Fibroblast of the conjunctiva (primary cell): Measurements from ENCODE around the gene ITPK1.

Experiments used
- DNase-seq: peaks from one replicate; pipeline ENCODE4 v3.0.0-alpha.2; 2010; ENCODE audit warnings: low read depth

ITPK1 gene

DNA sequence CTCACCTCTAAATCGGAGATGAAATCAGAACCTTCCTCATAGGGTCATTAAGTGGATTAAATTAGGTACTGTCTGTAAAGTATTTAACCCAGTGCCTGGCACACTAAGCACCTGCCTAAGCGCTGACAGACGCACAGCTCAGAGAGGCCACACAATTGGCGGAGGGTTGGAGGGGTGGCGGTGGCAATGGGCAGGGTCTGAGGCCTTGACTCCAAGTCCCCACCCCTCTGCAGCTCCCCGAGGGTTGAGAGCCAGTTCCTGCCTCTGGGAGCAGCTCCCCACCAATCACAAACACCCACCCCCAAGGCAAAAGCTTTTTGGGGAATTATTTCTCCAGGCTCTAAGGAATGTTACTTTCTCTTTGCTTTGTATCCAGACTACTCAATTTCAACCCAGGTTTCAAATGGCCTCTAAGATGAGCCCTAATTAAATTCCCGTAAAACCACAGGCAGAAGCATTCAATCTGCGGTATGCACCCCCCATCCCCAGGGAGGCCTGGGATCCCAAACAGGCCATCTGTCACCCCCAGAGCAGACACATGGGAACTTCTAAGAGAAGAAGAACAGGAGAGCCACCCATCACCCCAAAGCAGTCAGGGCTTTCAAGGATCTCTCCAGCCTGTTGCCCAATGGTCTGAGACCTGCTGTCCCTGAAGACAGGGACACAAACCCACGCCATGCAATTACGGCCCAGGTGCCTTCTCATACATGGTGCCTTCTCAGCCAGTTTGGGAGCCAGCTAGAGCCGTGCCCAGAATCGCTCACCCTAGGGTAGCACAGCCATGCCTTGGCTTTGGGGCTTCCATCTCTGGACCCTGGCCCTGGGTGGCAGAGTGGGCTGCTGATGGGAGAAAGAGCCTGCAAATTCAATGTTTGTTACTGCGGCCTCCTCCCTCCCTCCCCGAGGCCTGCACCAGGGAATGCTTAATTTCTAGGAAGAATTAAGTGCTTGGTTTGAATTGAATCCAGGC, 126.7 kb downstream of the ITPK1 start:
- DNase-seq = no peak

DNA sequence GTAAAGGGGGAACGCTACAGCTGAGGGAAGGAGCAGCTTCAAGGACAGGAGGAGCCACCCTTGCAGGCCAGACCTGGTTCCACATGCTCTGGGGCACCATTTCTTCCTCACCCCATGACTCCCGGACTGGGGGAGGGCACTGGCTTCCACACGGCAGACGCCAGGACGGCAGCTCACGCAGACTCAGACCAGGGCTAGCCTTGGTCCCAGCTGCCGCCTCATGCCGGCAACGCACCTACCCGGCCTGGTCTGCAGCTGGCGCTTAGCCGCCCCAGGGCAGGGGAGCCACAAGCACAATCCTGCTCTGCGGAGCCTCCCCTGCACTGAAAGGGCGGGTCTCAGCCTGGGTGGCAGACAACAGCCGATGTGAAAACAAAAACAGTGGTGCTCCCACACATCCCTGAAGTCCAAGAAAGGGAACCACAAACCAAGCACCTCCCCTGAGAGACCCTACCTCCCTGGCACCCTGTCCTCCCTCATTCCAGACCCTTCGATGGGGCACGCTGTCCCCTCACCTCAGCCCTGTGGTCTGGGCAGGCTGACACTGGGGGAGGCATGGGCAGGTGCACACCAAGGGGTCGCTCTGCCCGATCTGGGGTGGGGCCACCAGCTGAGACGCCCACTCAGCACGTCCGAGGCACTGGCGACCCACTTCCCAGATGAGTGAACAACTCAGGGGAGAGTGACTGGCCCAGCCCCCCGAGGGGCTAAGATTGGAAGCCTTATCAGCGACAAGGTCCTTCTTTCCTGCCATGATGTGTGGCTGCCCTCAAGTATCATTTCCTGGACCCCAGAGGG, 127.8 kb downstream of the ITPK1 start:
- no peak for DNase-seq

DNA sequence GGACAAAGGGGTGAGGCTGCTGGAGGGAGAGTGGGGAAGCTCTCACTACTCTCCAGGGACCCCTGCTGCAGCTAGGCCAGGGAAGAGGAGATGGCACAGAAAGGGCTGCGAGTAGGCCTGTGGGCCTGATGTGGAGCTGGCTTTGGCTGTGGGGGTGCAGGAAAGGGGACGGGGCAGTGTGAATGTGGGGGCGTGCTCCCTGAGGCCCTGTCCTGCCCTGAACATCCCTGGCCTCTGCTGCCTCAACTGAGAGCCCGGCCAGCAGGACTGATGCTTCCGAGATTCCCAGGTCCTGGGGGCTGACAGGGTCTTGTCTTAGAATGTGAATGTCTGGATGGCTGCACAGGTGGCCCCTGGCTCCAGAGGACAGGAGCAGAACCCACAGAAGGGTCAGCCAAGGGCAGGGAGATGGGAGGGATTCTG, 128.6 kb downstream of the ITPK1 start:
- DNase-seq = no peak

DNA sequence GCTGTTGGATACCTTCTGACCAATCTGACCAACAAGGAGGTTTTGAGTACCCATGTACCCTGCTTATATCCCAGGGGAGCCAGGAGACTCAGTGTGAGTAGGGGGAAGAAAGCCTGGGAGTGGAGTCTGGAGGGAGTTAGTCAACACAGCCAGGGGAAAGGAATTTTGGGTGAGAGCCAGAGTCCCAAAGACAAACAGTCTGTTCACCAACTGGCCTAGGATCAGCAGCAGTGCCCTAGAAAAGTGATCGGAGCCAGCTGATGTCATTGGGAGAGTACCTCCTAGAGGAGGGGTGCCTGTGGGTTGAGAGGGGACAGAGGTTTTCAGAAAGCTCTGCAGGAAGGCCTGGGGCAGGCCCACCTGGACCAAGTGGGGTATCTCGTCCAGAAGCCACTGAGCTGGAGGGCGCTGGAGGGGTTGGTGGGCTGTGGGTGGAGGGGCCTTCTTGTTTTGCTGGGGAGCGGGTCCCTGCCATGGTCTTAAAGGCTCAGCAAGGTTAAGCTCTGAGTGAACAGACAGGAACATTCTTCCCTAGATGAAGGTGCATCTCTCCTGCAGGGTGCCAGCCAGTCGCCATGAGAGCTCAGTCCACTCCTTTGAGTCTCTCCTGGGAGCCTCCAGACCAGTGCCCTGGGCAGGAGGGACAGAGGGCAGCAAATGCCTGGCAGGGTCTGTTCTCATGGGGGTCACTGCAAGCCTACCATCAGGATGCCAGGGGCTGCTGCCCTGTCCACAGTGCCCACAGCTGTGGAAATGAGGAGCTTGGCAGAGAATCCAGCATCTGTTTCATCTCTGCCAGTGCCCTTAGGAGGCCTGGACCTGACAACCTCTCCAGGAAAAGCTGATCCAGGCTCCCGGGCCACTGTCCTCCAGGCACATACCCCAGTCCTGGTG, 129.2 kb downstream of the ITPK1 start:
- no peak for DNase-seq

DNA sequence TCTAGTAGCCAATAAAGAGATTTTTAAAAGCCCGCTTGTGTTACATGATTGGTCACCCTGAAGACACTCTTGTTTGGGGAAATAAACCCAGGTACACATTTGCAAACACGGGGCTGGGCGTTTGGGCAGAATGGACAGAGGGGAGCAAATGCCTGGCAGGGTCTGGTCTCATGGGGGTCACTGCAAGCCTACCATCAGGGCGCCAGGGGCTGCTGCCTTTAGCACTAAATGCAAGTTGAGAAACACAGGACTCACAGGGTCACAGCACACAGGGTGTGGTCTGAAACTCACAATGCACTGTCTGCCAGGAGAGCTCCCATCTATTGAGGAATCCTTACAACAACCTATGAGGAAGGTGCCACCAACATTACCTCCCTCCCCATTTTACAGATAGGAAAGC, 130.2 kb downstream of the ITPK1 start:
- no peak for DNase-seq

DNA sequence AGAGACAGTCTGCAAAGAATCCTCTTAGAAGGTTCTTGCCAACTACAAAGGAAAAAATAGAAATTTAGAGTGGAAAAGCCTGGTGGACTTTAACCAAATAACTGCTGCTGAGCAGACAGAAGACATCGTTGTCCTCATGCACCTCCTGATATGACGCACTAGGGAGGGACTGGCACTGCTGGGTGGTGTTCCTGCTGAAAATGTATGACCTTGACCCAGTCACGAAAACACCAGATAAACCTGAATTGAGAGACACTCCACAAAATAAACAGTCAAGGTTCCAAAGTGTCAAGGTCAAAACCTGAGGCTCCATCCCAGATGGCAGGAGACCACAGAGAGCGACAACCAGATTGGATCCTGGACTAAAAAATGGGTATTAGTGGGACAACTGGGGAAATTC, 130.8 kb downstream of the ITPK1 start:
- DNase-seq = no peak

DNA sequence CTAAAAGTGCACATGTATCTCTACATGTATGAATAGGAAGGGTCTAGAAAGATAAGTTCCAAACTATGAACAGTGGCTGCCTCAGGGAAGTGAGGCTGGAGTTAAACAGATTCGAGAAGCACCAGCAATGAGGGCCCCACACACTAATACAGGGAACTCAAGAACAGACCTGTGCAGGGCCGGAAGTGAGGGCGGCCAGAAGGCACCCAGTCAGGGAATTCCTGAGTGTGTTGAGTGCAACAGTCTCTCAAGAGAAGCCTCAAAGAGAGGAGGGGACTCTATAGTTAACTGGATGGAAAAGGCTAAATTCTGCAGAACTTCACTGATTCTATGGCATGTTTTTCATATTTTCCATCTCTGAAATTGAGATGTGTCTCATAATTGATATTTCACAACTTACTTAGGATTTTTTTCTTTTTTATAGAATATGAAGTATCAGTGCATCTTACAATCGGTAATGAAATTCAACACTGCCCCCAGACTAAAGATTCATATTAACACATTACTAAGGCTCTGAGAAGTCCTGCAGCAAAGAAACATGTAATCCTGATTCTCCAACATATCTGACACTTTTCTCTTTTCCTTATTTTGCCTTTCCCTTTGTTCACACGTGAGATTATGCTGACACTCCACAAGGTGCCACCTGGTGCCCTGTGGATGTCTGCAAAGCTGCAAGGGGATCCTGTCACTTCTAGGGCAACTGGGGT, 131.5 kb downstream of the ITPK1 start:
- no peak for DNase-seq

DNA sequence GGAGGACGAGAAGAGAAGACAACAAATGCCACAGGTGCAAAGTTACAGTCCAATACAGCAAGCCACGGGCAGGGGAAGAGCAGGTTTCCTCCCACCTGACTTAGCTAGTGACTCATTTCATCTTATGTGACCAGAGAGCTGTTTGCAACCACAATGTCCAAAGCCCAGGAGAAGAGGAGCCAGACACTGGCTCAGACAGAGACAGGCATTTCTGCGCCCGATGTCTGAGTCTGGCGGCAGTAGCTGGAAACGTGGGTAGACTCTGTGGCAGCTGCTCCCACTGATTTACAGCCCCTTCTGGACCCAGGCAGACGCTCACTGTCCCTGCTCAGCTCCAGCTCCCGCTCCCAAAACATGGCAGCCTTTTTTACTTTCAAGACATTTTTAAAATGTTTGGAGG, 132.8 kb downstream of the ITPK1 start:
- DNase-seq = no peak

DNA sequence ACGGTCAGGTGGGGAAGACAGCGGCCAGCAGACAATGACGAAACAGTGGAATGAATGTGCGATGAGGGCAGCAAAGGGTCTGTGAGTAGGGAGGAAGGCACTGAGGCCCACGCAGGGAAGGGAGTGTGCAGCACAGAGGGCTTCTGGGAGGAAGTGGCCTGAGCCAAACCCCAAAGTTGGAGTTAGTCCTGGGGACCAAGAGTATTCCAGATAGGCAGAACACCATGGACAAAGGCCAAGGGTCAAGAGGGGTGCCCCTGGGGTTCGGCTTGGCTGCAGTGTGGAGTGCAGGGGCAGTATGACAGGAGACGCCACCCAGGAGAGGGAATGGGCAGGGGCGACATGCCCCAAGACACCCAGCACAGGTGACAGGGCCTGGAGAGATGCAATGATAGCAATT, 134.0 kb downstream of the ITPK1 start:
- no peak for DNase-seq

DNA sequence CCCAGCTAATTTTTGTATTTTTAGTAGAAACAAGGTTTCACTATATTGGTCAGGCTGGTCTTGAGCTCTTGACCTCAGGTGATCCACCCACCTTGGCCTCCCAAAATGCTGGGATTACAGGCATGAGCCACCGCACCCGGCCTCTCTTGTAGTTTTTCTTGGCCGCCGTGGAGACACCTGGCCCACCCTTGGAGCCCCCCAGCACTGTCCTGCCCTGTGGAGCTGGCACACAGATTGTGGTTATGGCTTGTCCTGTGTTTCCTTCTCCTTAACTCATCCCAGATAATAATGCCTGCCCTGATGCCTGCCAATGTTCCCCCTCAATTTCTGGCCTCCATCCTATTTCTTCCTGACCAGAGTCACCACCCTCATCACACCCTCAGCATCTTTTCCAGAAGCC, 134.9 kb downstream of the ITPK1 start:
- no peak for DNase-seq

DNA sequence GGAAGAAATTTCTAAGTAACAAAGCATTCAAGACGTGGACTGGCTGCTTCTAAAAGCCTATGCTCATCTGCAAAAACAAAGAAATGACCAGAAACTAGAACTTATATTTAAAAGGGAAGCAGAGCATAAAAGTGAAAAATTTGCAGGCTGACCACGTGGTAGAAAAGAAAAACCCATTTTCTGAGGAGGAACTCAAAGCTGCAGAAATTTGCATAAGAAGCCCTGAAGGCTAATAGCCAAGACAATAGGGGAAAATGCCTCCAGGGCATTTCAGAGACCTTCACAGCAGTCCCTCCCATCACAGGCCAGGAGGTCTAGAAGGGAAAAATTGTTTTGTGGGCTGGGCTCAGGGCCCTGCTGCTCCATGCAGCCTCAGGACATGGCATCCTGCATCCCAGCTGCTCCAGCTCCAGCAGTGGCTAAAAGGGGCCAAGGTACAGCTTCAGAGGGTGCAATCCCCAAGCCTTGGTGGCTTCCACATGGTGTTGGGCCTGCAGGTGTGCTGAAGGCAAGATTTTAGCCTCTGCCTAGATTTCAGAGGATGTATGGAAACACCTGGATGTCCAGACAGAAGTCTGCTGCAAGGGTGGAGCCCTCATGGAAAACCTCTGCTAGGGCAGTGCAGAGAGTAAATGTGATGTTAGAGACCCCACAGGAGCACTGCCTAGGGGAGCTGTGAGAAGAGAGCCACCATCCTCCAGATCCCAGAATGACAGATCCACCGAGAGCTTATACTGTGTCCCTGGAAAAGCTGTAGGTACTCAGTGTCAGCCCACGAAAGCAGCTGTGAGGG, 137.3 kb downstream of the ITPK1 start:
- no peak for DNase-seq

DNA sequence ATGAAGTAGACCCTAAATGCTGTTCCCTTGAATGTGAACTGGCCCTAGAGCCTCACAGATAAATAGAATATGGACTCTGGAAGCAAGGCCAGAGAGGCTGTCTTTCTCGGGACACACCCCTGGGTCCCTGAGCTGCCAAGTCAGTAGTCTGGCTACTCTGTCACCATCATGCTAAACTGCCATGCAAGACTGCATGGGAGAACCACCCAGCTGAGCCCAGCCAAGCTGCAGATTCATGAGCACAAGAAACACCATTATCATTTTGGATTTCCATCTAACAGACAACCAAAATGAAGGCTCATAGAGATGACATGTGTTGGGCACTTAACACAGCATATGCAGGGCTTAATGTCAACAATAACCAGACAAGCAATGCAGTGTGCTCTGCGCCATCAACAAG, 139.5 kb downstream of the ITPK1 start:
- DNase-seq = no peak

DNA sequence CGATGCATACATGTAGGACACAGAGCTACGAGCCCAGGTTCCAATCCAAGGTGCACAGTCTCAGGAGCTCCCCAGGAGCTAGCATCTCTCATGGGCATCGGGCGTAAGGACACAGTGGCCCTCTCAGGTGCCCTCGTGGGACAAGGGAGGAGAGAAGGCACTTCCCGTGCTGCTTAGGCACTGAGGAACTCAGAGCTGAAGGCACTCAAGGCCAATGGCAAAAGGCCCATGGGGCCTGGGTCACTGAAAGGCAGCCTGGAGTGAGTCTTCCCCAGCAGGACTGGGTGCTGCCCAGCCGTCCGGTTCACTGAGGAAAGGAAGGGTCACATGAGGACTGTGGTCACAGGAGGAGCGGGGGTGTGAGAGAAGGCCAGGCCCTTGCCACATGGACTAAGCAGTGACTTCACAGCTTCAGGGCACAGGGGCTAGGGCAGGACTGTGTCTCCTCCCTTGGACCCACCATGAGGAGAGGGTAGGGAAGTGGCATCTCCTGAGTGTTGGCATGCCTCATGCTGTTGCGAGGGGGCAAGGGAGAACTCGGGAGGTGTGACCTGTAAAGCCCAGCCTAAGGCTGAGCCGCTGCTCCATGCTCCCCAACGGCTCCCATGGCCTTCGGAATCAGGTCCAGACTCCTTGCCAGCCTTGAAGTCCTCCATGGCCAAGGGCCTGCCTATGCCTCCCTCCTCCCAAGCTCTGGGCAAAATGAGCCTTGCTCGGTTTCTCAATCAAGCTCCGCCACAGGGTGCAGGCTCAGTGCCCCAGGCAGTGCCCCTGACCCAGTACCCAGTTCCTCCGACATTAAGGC, 141.0 kb downstream of the ITPK1 start:
- no peak for DNase-seq

DNA sequence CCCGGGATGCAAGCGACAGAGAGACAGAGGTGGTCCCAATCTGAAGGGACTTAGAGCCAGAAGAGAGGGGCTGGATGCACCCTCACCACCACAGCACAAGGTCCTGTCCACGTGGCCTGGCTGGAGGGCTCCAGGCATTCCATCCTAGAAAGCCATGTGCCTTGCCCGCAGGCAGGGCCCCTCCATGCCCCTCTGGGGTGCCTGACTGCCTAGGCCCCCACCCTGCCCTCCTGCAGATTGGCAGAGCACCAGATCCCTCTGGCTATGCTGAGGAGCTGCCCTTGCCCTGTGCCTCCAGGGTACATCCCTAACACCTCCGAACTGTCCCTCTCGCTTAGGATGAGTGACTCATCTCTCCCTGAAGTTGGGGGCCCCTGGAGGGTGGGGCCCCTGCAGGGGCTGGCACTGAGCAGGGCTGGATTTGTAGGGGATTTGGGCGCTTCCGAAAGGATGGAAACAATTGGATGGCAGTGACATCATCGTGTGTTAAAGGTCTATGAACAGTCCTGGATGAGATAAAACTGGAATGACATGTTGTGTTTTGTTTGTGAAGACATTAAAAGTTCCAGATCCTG, 141.8 kb downstream of the ITPK1 start:
- DNase-seq = peak; percentile 18

DNA sequence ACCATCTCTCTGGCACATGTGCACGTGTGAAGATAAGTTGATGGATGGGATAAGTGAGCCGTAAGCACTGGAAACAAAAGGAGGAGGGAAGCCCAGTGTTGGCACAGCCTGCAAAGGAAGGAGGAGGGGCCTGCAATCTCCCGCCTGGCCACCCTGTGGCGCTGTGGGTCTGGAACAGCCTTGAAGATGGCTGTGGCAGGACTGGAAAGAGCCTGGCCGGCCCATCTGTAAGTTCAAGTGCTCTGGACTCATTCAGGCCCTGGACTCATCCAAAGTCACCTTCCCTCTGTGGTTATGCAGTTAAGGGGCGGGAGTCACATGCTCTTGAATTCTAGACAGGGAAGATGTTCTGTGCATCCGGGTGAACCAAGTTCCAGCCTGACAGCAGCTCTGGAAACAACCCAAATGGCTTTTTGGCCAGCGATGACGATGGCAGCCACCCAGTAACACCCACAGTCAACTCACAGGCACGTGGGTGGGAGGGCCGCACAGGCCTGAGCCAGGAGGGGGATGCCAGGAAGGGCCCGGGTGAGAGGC, 142.4 kb downstream of the ITPK1 start:
- peak; percentile 68 for DNase-seq

DNA sequence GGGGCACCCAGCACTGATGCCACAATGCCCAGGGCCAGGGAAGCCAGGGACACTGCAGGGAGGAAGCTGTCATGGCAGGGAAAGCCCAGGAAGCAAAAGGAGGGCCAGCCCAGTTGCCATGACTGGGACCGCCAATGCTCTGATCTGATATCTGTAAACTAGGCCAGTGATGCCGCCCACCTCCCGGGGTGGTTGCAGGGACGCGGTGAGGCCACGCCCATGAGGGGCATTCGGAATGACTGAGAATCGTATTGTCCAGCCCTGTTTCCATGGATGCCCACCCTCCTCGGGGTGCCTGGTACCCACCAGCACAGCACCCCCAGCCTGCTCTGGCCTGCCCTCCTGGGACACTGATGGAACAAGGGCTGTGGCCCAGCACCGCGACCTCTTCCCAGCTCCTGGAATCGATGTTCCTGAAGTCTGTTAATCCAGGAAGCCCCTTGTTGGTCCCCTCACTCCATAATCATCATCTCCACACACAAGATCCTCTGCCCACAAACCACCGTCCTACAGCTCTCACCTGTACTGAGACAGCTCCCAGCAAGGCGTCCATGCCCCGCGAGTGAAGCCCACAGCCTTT, 144.0 kb downstream of the ITPK1 start:
- DNase-seq = no peak

DNA sequence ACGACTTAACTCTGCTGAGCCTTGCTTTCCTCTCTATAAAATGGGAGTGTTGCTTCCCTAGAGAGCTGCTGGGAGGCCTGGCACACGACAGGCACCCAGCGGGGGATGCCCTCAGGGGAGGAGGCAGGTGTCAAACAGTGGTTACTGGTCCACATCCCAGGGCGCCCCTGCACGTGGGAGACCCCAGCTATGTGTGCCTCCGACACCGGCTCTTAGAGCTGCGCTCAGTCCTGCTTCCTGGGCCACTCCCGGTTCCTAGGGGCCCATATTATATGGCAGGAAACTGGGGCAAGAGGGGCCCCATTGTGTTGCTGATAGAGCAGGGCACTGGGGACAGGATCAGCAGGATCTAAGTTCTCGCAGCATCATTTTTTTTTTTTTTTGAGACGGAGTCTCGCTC, 145.5 kb downstream of the ITPK1 start:
- no peak for DNase-seq

DNA sequence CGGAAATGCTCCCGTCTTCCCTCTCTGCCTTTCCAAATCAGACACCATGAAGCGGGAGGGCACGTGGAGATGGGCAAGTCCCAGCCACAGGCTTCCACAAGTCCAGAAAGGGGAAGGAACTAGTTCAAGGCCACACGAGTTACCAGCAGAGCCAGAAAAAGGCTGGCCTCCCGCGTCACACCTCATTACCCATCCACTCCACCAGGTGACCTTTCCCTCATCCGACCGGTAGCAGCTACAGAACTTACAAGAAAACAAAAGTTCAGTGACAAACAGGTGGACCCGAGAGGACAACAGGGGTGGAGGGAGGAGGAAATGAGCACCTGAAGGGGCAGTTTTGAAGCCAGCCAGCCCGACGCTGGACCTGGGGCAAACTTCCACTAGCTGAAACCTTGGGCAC, 145.9 kb downstream of the ITPK1 start:
- no peak for DNase-seq

DNA sequence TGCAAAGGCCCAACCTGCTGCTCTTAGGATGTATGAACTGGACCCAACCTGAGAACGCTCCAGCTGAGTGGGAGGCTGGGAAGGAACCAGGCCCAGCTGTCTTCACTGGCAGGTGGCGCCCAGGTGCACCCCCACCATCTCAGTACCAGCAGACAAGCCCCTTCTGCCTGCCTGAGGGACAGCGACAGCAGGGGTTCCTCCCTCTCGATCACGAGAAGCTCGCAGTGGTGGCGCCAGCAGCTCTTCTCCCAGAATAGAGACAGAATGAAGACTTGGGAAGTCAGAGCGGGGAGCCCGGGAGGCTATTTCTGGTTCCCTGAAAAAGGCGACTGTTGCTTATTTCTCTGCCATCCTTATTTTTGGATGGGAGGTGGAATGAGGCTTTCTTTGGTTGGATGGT, 146.3 kb downstream of the ITPK1 start:
- no peak for DNase-seq
